ENCODE measurements around the gene APBA1.

DNA sequence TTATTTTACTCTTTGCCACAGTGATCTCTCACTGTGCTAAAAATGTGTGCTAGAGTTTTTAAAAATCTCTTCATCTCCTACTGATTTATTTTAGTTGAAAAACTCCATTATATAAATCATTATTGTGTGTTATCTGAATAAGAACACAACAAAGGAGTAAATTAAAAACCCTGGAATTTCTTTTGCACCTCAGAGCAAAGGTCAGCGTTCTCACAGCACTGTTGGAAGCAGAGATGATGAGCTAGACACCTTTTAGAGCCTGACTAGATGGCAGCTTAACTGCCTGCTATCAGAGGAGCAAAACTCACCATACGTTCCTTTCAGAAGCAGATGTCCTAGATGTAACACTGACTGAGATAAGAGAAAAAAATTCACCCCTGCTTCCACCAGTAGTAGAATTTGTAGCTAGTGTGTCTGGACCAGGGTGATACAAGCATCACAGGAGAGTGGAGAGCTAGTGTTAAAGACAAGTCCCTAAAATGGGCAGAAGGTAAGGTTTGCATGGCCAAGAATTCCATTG lies 200.0 kb downstream of the APBA1 start:
- TF ChIP-seq, protein P1, sequence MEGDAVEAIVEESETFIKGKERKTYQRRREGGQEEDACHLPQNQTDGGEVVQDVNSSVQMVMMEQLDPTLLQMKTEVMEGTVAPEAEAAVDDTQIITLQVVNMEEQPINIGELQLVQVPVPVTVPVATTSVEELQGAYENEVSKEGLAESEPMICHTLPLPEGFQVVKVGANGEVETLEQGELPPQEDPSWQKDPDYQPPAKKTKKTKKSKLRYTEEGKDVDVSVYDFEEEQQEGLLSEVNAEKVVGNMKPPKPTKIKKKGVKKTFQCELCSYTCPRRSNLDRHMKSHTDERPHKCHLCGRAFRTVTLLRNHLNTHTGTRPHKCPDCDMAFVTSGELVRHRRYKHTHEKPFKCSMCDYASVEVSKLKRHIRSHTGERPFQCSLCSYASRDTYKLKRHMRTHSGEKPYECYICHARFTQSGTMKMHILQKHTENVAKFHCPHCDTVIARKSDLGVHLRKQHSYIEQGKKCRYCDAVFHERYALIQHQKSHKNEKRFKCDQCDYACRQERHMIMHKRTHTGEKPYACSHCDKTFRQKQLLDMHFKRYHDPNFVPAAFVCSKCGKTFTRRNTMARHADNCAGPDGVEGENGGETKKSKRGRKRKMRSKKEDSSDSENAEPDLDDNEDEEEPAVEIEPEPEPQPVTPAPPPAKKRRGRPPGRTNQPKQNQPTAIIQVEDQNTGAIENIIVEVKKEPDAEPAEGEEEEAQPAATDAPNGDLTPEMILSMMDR (conservative IDR thresholded peaks at IDR 0.05 in 1 of 2, IDR thresholded peaks at IDR 0.05 in 1 of 2; ENCODE audit: extremely low read depth in 1 of 2, insufficient read depth in 1 of 2, low read depth in 1 of 2, low read length in 2 of 2) = no peak
- TF ChIP-seq EZH2 (IDR thresholded peaks at IDR 0.05; ENCODE audit: borderline replicate concordance, low read length) = no peak
